Left ventricle myocardium inferior (tissue), 1 donor: ENCODE data around the gene TMEM120B. TPM values are rescaled to one million over a fixed set of nuclear protein-coding genes. Genes with fewer than 3 reads are reported as not detected.
"Not testable (repeated sequence)": the region's sequence is repeated elsewhere in the genome, so short reads cannot be mapped to it uniquely, and the experiment has no call there.

Experiments
- DNase-seq: peaks from one replicate; pipeline ENCODE4 v3.0.0-alpha.2; 2020
- H3K27ac ChIP-seq: fragments of 200-600 bp; replicated peaks from 2 replicates; pipeline ENCODE4 v1.8.0; 2021
- H3K27me3 ChIP-seq: fragments of 200-600 bp; 2 replicates; pipeline ENCODE4 v1.8.0; 2021; ENCODE audit warnings: low read depth
- H3K36me3 ChIP-seq: fragments of 200-600 bp; 2 replicates; pipeline ENCODE4 v1.8.0; 2021
- H3K4me1 ChIP-seq: fragments of 200-600 bp; 2 replicates; pipeline ENCODE4 v1.8.0; 2021
- H3K4me3 ChIP-seq: fragments of 200-600 bp; 2 replicates; pipeline ENCODE4 v1.8.0; 2021; ENCODE audit warnings: mild to moderate bottlenecking, moderate library complexity
- H3K9me3 ChIP-seq: fragments of 200-600 bp; replicated peaks from 2 replicates; pipeline ENCODE4 v1.8.0; 2021
- intact Hi-C: fragments of 100-400 bp; cut with micrococcal nuclease; formaldehyde crosslinking; loops from one replicate; pipeline ENCODE4 v1.11.0; 2022
- long read RNA-seq: library from polyadenylated mRNA; unstranded; transcript quantifications from one replicate; pipeline ENCODE4 v2.0.0, GENCODE V29; 2021
- total RNA-seq: library from RNA; stranded (reverse); fragmentation: NEBNext Ultra II Directional; extraction: Animal tissue kit (Norgen Biotek cat#: 25700); gene quantifications from one replicate; pipeline ENCODE4 v1.2.1, GENCODE V29; 2021
- TF ChIP-seq, protein P1 (sequence below): fragments of 200-600 bp; IDR thresholded peaks from 2 replicates; pipeline ENCODE4 v1.8.0; 2021; ENCODE audit warnings: antibody characterized with exemption, mild to moderate bottlenecking, borderline replicate concordance
- donor health status: DM: no; HTN: yes; CAD: no; lungs with severe emphysema.

The TMEM120B gene
- total RNA-seq, result 9.2 TPM
- long read RNA-seq, full-length matches to known transcripts, result 8 of 16 reads
- long read RNA-seq, partial matches to known transcripts, result 1 of 16 reads
- long read RNA-seq, other reads (novel, unspliced or antisense), result 7 of 16 reads

DNA sequence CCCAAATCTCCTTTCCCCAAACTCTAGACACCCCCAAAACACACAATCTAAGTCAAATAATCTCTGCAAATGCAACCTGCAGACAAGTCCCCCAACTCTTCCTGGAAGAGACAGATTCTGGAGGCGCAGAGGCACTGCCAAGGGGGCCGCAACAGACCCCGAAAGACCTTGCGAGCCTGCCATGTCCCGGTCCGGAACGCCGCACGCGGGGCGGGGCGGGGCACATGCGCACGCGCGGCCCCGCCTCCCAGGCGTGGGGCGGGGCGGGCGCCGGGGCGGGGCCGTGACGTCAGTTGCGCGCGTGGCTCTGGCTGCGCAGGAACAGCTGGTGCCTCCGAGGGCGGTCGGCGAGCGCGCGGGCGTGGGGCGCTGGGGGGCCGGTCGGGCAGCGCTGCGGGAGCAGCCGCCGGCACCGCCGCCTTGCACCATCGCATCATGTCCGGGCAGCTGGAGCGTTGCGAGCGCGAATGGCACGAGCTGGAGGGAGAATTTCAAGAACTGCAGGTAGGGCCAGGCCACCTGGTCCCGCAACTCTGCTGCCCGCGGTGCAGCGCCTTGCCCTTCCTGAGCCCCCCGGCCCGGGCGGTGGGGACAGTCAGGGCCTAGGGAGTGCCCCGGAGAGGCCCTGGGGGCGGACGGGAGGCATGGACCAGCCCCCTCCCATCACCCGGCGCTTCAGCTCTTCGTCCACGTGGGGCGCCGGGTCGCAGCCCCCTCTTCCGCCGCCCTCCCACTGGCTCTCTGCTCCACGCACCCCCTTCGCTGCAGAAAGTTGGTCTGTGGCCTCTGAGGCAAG is at the start of gene TMEM120B:
TMEM120B (plus strand) TSS at position 292 of the 796 bp plus-strand sequence; CDS start at position 436, 144 bp downstream.
- intact Hi-C loops, result no loop called here
- DNase-seq, result peak; percentile 86
- Histone ChIP-seq H3K4me3 (peak within 1 kb of the TSS; percentile 100), H3K27ac (peak within 1 kb of the TSS; percentile 97), H3K27me3 (no peaks in the 10 kb centered on the region), H3K36me3 (no peaks in the 10 kb centered on the region), H3K9me3 (no peaks in the 10 kb centered on the region), H3K4me1 (peaks cover 35% of the 10 kb centered on the region)
- TF ChIP-seq, protein P1, sequence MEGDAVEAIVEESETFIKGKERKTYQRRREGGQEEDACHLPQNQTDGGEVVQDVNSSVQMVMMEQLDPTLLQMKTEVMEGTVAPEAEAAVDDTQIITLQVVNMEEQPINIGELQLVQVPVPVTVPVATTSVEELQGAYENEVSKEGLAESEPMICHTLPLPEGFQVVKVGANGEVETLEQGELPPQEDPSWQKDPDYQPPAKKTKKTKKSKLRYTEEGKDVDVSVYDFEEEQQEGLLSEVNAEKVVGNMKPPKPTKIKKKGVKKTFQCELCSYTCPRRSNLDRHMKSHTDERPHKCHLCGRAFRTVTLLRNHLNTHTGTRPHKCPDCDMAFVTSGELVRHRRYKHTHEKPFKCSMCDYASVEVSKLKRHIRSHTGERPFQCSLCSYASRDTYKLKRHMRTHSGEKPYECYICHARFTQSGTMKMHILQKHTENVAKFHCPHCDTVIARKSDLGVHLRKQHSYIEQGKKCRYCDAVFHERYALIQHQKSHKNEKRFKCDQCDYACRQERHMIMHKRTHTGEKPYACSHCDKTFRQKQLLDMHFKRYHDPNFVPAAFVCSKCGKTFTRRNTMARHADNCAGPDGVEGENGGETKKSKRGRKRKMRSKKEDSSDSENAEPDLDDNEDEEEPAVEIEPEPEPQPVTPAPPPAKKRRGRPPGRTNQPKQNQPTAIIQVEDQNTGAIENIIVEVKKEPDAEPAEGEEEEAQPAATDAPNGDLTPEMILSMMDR, result no peak

- no peak overlapping the region for H3K4me3 ChIP-seq
- DNase-seq, result no peak
- no peak overlapping the region for H3K27ac ChIP-seq
- H3K9me3 ChIP-seq, result no peaks in the 10 kb centered on the region
- H3K4me1 ChIP-seq, result peaks cover 10% of the 10 kb centered on the region
- H3K27me3 ChIP-seq, result no peaks in the 10 kb centered on the region
- TF ChIP-seq, protein P1, result no peak
- no peaks in the 10 kb centered on the region for H3K36me3 ChIP-seq
- intact Hi-C loops, result no loop called here
Observed at GRCh38 chr12:121663610-121663929, 49.0 kb upstream of the TMEM120B start.

- H3K27ac ChIP-seq, H3K36me3 ChIP-seq, DNase-seq, H3K27me3 ChIP-seq, H3K4me3 ChIP-seq, H3K9me3 ChIP-seq, H3K4me1 ChIP-seq, intact Hi-C loops: not testable (repeated sequence)
Observed at GRCh38 chr12:121666829-121667228, 45.7 kb upstream of the TMEM120B start.

- TF ChIP-seq, protein P1, result peak; percentile 65
- Histone ChIP-seq H3K27me3 (peaks cover 4% of the 10 kb centered on the region), H3K36me3 (no peaks in the 10 kb centered on the region), H3K4me1 (peaks cover 8% of the 10 kb centered on the region), H3K9me3 (no peaks in the 10 kb centered on the region), H3K4me3 (no peak overlapping the region), H3K27ac (no peak overlapping the region)
- DNase-seq, result no peak
- intact Hi-C loops, result no loop called here
Observed at GRCh38 chr12:121668750-121669520, 43.6 kb upstream of the TMEM120B start.

DNA sequence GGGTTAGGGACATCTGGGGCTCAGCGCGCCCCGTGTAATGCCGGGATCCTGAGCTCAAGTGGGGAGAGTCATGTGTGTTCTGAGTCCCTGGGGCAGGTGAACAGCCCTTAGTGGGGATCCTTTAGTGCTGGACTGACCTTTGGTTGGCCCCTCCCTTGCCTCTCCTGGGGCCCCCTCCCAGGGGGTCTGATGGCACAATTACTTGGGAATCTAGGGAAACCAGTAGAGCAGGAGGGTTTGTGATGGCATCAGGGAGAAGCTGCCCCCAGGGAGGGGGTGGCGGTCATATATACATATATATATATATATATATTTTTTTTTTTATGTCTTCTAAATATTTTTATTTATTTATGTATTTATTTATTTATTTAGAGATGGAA is 43.0 kb upstream of the TMEM120B start, which contains the start of gene MORN3:
MORN3 (minus strand) TSS at position 134 of the 380 bp plus-strand sequence. CDS start 171 bp downstream, outside the sequence.
- intact Hi-C loops, result no loop called here
- Histone ChIP-seq H3K9me3 (no peaks in the 10 kb centered on the region), H3K4me1 (peaks cover 8% of the 10 kb centered on the region), H3K27me3 (peaks cover 4% of the 10 kb centered on the region), H3K4me3 (no peak within 1 kb of the TSS), H3K36me3 (no peaks in the 10 kb centered on the region), H3K27ac (no peak within 1 kb of the TSS)
- no peak for DNase-seq
- TF ChIP-seq, protein P1, result no peak
